GM19035 (cell line): ENCODE data around the gene GABBR2.
A peak's percentile ranks its signal among the peaks of the same experiment; 100 is the strongest.

Experiments
- ATAC-seq: cut with Tn5 transposase; IDR thresholded peaks from one replicate; pipeline ENCODE4 v1.9.1; 2021; ENCODE audit not compliant: unreplicated experiment

GABBR2 gene

GRCh38 chr9:98330831-98331230 lies 377.9 kb downstream of the GABBR2 start:
- ATAC-seq, result no peak

GRCh38 chr9:98329904-98330303 lies 378.8 kb downstream of the GABBR2 start:
- no peak for ATAC-seq

- no peak for ATAC-seq
Measured at GRCh38 chr9:98329281-98329680, 379.5 kb downstream of the GABBR2 start.

- no peak for ATAC-seq
Measured at GRCh38 chr9:98328770-98329169, 380.0 kb downstream of the GABBR2 start.

GRCh38 chr9:98328141-98328540 lies 380.6 kb downstream of the GABBR2 start:
- ATAC-seq, result no peak

GRCh38 chr9:98327249-98327561 lies 381.5 kb downstream of the GABBR2 start:
- no peak for ATAC-seq

GRCh38 chr9:98326459-98327248 lies 382.1 kb downstream of the GABBR2 start:
- no peak for ATAC-seq

- ATAC-seq, result no peak
Measured at GRCh38 chr9:98324801-98325200, 383.9 kb downstream of the GABBR2 start.

- no peak for ATAC-seq
Measured at GRCh38 chr9:98323831-98324135, 385.0 kb downstream of the GABBR2 start.

- no peak for ATAC-seq
Measured at GRCh38 chr9:98323051-98323830, 385.5 kb downstream of the GABBR2 start.

- no peak for ATAC-seq
Measured at GRCh38 chr9:98321269-98321668, 387.5 kb downstream of the GABBR2 start.

GRCh38 chr9:98318834-98319478 lies 389.8 kb downstream of the GABBR2 start:
- ATAC-seq, result no peak

GRCh38 chr9:98318041-98318790 lies 390.5 kb downstream of the GABBR2 start:
- ATAC-seq, result no peak

GRCh38 chr9:98317134-98317857 lies 391.4 kb downstream of the GABBR2 start:
- ATAC-seq, result no peak

GRCh38 chr9:98316445-98317133 lies 392.1 kb downstream of the GABBR2 start:
- ATAC-seq, result no peak

- ATAC-seq, result peak; percentile 70
Measured at GRCh38 chr9:98315551-98316060, 393.1 kb downstream of the GABBR2 start.

- ATAC-seq, result no peak
Measured at GRCh38 chr9:98315067-98315453, 393.7 kb downstream of the GABBR2 start.

- ATAC-seq, result no peak
Measured at GRCh38 chr9:98314381-98315066, 394.2 kb downstream of the GABBR2 start.

GRCh38 chr9:98312365-98312764 lies 396.4 kb downstream of the GABBR2 start:
- no peak for ATAC-seq
